ENCODE results near the gene NACA.

DNA sequence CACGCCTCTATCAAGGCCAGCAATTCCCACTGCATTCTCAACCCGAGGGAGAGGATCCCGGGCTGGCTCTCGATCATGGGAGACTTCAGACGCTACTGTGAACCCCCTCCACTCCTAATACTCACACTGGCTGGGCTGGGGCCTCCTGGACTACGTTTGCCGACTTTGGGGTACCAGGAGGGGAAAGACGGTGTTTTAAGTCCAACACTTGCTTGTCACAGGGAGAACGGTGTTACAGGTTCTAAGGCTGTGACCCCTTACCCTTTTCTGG lies 463 bp downstream of the NACA start:
- no peak for TF ChIP-seq POLR2AphosphoS5 (IDR thresholded peaks at IDR 0.05)
- TF ChIP-seq CTCF (IDR thresholded peaks at IDR 0.05), result no peak
